ENCODE results near the gene ASTN2. TPM values are rescaled to one million over a fixed set of nuclear protein-coding genes. Genes with fewer than 3 reads are reported as not detected.

Gene ASTN2
- total and polyA plus RNA-seq, 10 donors = 0.87 to 6.1 (median 3.7) TPM

DNA sequence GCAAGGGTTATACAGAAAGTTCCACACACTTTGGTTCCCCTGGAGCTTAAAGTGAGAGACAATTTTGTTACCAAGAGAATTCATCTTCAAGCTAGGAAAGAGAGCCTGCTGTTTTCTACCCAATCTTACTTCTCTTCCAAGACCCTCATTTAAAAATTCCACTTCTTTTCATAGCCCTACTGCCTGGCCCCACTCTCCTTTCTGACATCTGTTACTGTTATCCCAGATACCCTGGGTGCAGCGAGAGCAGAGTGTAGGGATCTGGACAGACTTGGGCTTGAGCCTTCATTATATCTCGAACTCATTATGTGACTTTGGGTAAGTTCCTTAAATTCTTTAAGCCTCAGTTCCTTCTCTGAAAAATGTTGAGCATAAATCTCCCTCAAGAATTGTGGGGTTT lies 263.1 kb downstream of the ASTN2 start:
- Histone ChIP-seq H3K4me3 (no peak overlapping the region), H3K27ac (no peak overlapping the region), H3K36me3 (no peaks in the 10 kb centered on the region), H3K9me3 (no peaks in the 10 kb centered on the region), H3K4me1 (no peaks in the 10 kb centered on the region), H3K27me3 (replicated peaks in 1 of 7) (no peaks in the 10 kb centered on the region)
- no peak for DNase-seq
- 58 to 78% (median 77%) methylated on average over 2 of the region's 2 CpGs for WGBS, 5 donors
- no peak for TF ChIP-seq POLR2AphosphoS5 (IDR thresholded peaks at IDR 0.05)
- TF ChIP-seq, protein P1, sequence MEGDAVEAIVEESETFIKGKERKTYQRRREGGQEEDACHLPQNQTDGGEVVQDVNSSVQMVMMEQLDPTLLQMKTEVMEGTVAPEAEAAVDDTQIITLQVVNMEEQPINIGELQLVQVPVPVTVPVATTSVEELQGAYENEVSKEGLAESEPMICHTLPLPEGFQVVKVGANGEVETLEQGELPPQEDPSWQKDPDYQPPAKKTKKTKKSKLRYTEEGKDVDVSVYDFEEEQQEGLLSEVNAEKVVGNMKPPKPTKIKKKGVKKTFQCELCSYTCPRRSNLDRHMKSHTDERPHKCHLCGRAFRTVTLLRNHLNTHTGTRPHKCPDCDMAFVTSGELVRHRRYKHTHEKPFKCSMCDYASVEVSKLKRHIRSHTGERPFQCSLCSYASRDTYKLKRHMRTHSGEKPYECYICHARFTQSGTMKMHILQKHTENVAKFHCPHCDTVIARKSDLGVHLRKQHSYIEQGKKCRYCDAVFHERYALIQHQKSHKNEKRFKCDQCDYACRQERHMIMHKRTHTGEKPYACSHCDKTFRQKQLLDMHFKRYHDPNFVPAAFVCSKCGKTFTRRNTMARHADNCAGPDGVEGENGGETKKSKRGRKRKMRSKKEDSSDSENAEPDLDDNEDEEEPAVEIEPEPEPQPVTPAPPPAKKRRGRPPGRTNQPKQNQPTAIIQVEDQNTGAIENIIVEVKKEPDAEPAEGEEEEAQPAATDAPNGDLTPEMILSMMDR (IDR thresholded peaks at IDR 0.05 in 8 of 11, conservative IDR thresholded peaks at IDR 0.05 in 3 of 11) = no peak
- TF ChIP-seq POLR2A (IDR thresholded peaks at IDR 0.05) = no peak
- intact Hi-C loops (cut with DNase I; ENCODE audit: low total_unique reads) = no loop called here

GRCh38 chr9:117149996-117150395 lies 264.9 kb downstream of the ASTN2 start:
- H3K27ac ChIP-seq = no peak overlapping the region
- intact Hi-C loops (cut with DNase I; ENCODE audit: low total_unique reads) = no loop called here
- H3K36me3 ChIP-seq = no peaks in the 10 kb centered on the region
- DNase-seq = no peak
- 82 to 89% (median 84%) methylated on average over 4 of the region's 4 CpGs for WGBS, 5 donors
- no peak for TF ChIP-seq POLR2A (IDR thresholded peaks at IDR 0.05)
- TF ChIP-seq, protein P1 (IDR thresholded peaks at IDR 0.05 in 8 of 11, conservative IDR thresholded peaks at IDR 0.05 in 3 of 11) = no peak
- TF ChIP-seq POLR2AphosphoS5 (IDR thresholded peaks at IDR 0.05) = no peak
- no peak overlapping the region for H3K4me3 ChIP-seq
- H3K27me3 ChIP-seq (replicated peaks in 1 of 7) = no peaks in the 10 kb centered on the region
- H3K9me3 ChIP-seq = no peaks in the 10 kb centered on the region
- no peaks in the 10 kb centered on the region for H3K4me1 ChIP-seq

- Histone ChIP-seq H3K4me1 (no peaks in the 10 kb centered on the region), H3K27ac (no peak overlapping the region), H3K27me3 (replicated peaks in 1 of 7) (no peaks in the 10 kb centered on the region), H3K9me3 (no peaks in the 10 kb centered on the region), H3K36me3 (no peaks in the 10 kb centered on the region), H3K4me3 (no peak overlapping the region)
- 76 to 89% (median 84%) methylated on average over 6 to 7 of the region's 7 CpGs for WGBS, 5 donors
- TF ChIP-seq POLR2A (IDR thresholded peaks at IDR 0.05) = no peak
- TF ChIP-seq, protein P1 (IDR thresholded peaks at IDR 0.05 in 8 of 11, conservative IDR thresholded peaks at IDR 0.05 in 3 of 11) = no peak
- no peak for TF ChIP-seq POLR2AphosphoS5 (IDR thresholded peaks at IDR 0.05)
- intact Hi-C loops (cut with DNase I; ENCODE audit: low total_unique reads) = no loop called here
- DNase-seq = no peak
These were observed 268.9 kb downstream of the ASTN2 start for GRCh38 chr9:117145811-117146490.

GRCh38 chr9:117145081-117145480 lies 269.8 kb downstream of the ASTN2 start:
- Histone ChIP-seq H3K9me3 (no peaks in the 10 kb centered on the region), H3K36me3 (no peaks in the 10 kb centered on the region), H3K4me1 (no peaks in the 10 kb centered on the region), H3K4me3 (no peak overlapping the region), H3K27me3 (replicated peaks in 1 of 7) (no peaks in the 10 kb centered on the region), H3K27ac (no peak overlapping the region)
- TF ChIP-seq POLR2AphosphoS5 (IDR thresholded peaks at IDR 0.05) (no peak), POLR2A (IDR thresholded peaks at IDR 0.05) (no peak)
- TF ChIP-seq, protein P1 (IDR thresholded peaks at IDR 0.05 in 8 of 11, conservative IDR thresholded peaks at IDR 0.05 in 3 of 11) = no peak
- intact Hi-C loops (cut with DNase I; ENCODE audit: low total_unique reads) = no loop called here
- no peak for DNase-seq
- WGBS, 5 donors = 78 to 90% (median 87%) methylated on average over 4 of the region's 4 CpGs

Data from spleen (tissue), 11 donors.